ENCODE measurements around the gene TMCO1.

DNA sequence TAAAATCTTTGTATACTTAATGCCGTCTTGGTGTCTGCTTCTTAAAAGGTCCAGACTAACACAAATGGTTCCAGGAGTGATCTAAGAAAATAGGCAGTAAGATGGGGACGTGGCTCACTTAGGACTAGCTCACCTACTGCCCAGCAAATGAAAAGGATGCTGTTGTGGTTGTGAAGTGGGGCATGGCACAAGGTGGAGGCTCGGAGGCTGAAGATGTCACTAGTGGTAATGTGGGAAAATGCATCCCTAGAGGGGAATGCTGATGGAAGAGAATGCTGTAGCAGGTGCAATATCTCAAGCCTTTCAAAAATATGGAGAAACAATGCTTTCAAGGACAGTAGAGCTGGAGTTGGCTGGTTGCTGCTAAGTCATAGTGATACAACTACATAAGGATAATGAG, 47.5 kb upstream of the TMCO1 start:
- TF ChIP-seq, protein P1, sequence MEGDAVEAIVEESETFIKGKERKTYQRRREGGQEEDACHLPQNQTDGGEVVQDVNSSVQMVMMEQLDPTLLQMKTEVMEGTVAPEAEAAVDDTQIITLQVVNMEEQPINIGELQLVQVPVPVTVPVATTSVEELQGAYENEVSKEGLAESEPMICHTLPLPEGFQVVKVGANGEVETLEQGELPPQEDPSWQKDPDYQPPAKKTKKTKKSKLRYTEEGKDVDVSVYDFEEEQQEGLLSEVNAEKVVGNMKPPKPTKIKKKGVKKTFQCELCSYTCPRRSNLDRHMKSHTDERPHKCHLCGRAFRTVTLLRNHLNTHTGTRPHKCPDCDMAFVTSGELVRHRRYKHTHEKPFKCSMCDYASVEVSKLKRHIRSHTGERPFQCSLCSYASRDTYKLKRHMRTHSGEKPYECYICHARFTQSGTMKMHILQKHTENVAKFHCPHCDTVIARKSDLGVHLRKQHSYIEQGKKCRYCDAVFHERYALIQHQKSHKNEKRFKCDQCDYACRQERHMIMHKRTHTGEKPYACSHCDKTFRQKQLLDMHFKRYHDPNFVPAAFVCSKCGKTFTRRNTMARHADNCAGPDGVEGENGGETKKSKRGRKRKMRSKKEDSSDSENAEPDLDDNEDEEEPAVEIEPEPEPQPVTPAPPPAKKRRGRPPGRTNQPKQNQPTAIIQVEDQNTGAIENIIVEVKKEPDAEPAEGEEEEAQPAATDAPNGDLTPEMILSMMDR (IDR thresholded peaks at IDR 0.05), result no peak
- no peak for TF ChIP-seq POLR2A (IDR thresholded peaks at IDR 0.05)

Data from upper lobe of left lung (tissue), 4 donors.